ENCODE results near the gene LRRC31. TPM values are rescaled to one million over a fixed set of nuclear protein-coding genes. Genes with fewer than 3 reads are reported as not detected.

The LRRC31 gene
- total RNA-seq, 4 donors from 2014 or later = not detected

GRCh38 chr3:169857811-169858210 lies 11.9 kb downstream of the LRRC31 start:
- DNase-seq (ENCODE audit: low spot score in 2 of 2) = no peak
- intact Hi-C loops (cut with DNase I; ENCODE audit: low total_unique reads) = no loop called here
- no peak overlapping the region for H3K4me3 ChIP-seq (ENCODE audit: low read depth, poor library complexity, severe bottlenecking)
- WGBS, 2 donors = 76 to 77% methylated on average over 2 of the region's 2 CpGs
- TF ChIP-seq CTCF (IDR thresholded peaks at IDR 0.05) = no peak

- no peak overlapping the region for H3K4me3 ChIP-seq (ENCODE audit: low read depth, poor library complexity, severe bottlenecking)
- intact Hi-C loops (cut with DNase I; ENCODE audit: low total_unique reads) = no loop called here
- 96% methylated on average over 3 of the region's 3 CpGs for WGBS, 2 donors
- DNase-seq (ENCODE audit: low spot score in 2 of 2) = no peak
- TF ChIP-seq CTCF (IDR thresholded peaks at IDR 0.05) (no peak), POLR2A (IDR thresholded peaks at IDR 0.05) (no peak)
These were observed 14.2 kb downstream of the LRRC31 start for GRCh38 chr3:169855514-169855913.

- DNase-seq (ENCODE audit: low spot score in 2 of 2) = no peak
- intact Hi-C loops (cut with DNase I; ENCODE audit: low total_unique reads) = no loop called here
- no peak for TF ChIP-seq CTCF (IDR thresholded peaks at IDR 0.05)
- H3K4me3 ChIP-seq (ENCODE audit: low read depth, poor library complexity, severe bottlenecking) = no peak overlapping the region
These were observed 19.1 kb downstream of the LRRC31 start for GRCh38 chr3:169850618-169851017.

- 97 to 98% methylated on average over 3 of the region's 3 CpGs for WGBS, 2 donors
- no peak for DNase-seq (ENCODE audit: low spot score in 2 of 2)
- intact Hi-C loops (cut with DNase I; ENCODE audit: low total_unique reads) = no loop called here
- TF ChIP-seq POLR2A (IDR thresholded peaks at IDR 0.05) (no peak), CTCF (IDR thresholded peaks at IDR 0.05) (no peak)
- H3K4me3 ChIP-seq (ENCODE audit: low read depth, poor library complexity, severe bottlenecking) = no peak overlapping the region
These were observed 21.0 kb downstream of the LRRC31 start for GRCh38 chr3:169848741-169849140.

GRCh38 chr3:169847896-169848295 lies 21.8 kb downstream of the LRRC31 start:
- 39 to 44% methylated on average over 4 of the region's 4 CpGs for WGBS, 2 donors

More at GRCh38 chr3:169847896-169848295, 21.8 kb downstream of the LRRC31 start:
- no peak overlapping the region for H3K4me3 ChIP-seq (ENCODE audit: low read depth, poor library complexity, severe bottlenecking)
- intact Hi-C loops (cut with DNase I; ENCODE audit: low total_unique reads) = no loop called here
- no peak for TF ChIP-seq POLR2A (IDR thresholded peaks at IDR 0.05)
- TF ChIP-seq CTCF (IDR thresholded peaks at IDR 0.05) = no peak
- DNase-seq (ENCODE audit: low spot score in 2 of 2) = no peak
